NCI-H526 (cell line): ENCODE data around the gene RASIP1.

Source experiments
- DNase-seq, 2 experiments: peaks; one replicate each; lab custom pipeline; 2025; lab: John Stamatoyannopoulos, UW

Gene RASIP1

GRCh38 chr19:48674921-48675824 lies 65.2 kb downstream of the RASIP1 start:
- DNase-seq = peak; percentile 84 to 92

- no peak for DNase-seq
These were observed 66.1 kb downstream of the RASIP1 start for GRCh38 chr19:48674216-48674809.

GRCh38 chr19:48673436-48674100 lies 66.8 kb downstream of the RASIP1 start:
- no peak for DNase-seq

- no peak for DNase-seq
These were observed 67.4 kb downstream of the RASIP1 start, which contains the start of gene NTN5 for GRCh38 chr19:48672994-48673393. TSS of gene NTN5 (minus strand) at chr19:48673017. CDS start at chr19:48670986, 2,031 bp downstream.

- DNase-seq = no peak
These were observed 68.9 kb downstream of the RASIP1 start for GRCh38 chr19:48671446-48671995.

- no peak for DNase-seq
These were observed 69.5 kb downstream of the RASIP1 start for GRCh38 chr19:48670699-48671445.
